Adipose tissue (tissue), 3 donors: ENCODE data around the gene SPRN. TPM values are rescaled to one million over a fixed set of nuclear protein-coding genes. Genes with fewer than 3 reads are reported as not detected.
"Not testable (repeated sequence)": the region's sequence is repeated elsewhere in the genome, so short reads cannot be mapped to it uniquely, and the experiment has no call there.

Experiments
- H3K27ac ChIP-seq: one replicate; pipeline ENCODE4 v1.5.1; 2013; ENCODE audit warnings: low read depth, low read length
- WGBS, 3 donors: extraction: QIAGEN DNeasy Blood & Tissue Kit; methylation state at CpG; one replicate each; pipeline ENCODE4 v1.1.7; 2013; 5-methylcytosine and 5-hydroxymethylcytosine counted together
- polyA plus RNA-seq, 3 donors: library from polyadenylated mRNA; stranded (reverse); fragments of 200-250 nt; gene quantifications; one replicate each; pipeline ENCODE4 v1.2.3, GENCODE V29; 2013
- donor health status: healthy with polysubstance abuse.
- donor health status: Bipolar disorder and iron deficiency.
- donor health status: healthy.

SPRN gene
- polyA plus RNA-seq, 3 donors: 0.11 to 0.18 (median 0.16) TPM

DNA sequence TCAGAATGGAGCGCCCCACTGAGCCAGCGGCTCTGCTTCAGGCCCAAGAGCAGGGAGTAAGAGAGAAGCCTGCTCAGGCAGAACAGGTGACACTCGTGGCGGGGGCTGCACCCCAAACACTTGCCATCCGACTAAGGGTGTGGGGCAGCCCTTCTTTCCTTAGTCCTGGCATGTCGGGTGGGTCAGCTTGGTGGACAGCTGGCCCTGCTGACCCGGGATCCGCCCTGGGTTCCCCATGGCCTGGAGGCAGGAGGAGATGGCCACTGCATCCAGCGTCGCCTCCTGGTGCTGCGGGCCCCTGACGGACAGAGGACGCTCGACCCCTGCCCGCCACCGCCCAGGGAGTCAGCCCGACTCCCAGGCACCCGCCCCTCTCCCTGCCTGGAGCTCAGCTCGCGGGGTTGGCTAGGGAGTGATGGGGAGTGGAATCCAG lies 46.6 kb downstream of the SPRN start:
- H3K27ac ChIP-seq: no peak overlapping the region
- 29 to 30% (median 29%) methylated on average over 20 of the region's 20 CpGs for WGBS, 3 donors

GRCh38 chr10:133377025-133377817 lies 47.2 kb downstream of the SPRN start:
- 89 to 93% (median 93%) methylated on average over 30 of the region's 30 CpGs for WGBS, 3 donors
- no peak overlapping the region for H3K27ac ChIP-seq

DNA sequence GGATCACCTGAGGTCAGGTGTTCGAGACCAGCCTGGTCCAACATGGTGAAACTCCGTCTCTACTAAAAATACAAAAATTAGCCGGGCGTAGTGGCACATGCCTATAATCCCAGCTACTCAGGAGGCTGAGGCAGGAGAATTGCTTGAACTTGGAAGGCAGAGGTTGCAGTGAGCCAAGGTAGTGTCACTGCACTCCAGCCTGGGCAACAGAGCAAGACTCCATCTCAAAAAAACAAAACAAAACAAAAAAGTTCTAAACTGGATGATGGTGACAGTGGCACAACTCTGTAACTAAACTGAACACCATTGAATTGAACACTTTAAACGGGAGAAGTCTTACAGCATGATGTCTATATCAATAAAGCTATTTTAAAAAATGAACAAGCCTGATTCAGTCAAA lies 48.2 kb downstream of the SPRN start:
- not testable (repeated sequence) for H3K27ac ChIP-seq
- WGBS, 3 donors: 94% methylated on average over 5 of the region's 5 CpGs

DNA sequence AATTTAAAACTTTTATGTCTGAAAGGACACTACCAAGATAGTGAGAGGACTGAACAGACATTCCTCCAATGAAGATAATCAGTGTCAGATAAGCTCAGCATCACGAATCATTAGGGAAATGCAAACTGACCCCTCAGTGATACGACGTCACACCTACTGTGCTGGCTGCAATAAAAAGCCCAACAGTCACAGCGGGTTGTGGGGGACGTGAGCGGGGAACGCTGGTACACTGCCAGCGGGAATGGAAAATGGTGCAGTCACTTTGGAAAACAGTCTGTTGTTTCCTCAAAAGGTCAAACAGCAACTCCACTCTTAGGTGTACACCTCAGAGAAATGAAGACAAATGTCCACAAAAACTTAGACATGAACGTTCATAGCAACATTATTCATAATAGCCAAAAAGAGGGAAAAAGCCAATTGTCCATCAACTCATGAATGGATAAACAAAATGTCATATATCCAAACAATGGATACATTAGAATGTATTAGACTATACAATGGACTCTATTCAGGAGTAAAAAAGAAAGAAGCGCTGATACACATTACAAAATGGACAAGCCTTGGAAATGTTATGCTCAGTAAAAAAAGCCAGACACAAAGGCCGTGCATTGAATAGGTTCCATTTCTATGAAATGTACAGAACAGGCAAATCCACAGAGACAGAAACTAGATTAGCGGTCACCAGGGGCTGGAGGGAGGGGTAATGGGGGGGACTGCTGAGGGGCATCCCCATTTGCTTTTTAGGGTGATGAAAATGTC lies 48.9 kb downstream of the SPRN start:
- no peak overlapping the region for H3K27ac ChIP-seq
- 75 to 87% (median 84%) methylated on average over 12 of the region's 12 CpGs for WGBS, 3 donors

GRCh38 chr10:133373174-133374090 lies 51.0 kb downstream of the SPRN start, which contains the start of gene ECHS1:
Gene ECHS1, minus strand, starts transcription at chr10:133373354. Its CDS starts 21 bp downstream, at chr10:133373333.
- H3K27ac ChIP-seq: no peak within 1 kb of the TSS
- 1% methylated on average over 46 to 89 of the region's 89 CpGs for WGBS, 3 donors

GRCh38 chr10:133372507-133372906 lies 51.9 kb downstream of the SPRN start:
- WGBS, 3 donors: 18 to 51% (median 42%) methylated on average over 18 to 20 of the region's 20 CpGs

More at GRCh38 chr10:133372507-133372906, 51.9 kb downstream of the SPRN start:
- no peak overlapping the region for H3K27ac ChIP-seq

Other genes starting within 250 kb of the SPRN start
- gene UTF1, start 194.4 kb downstream of the SPRN start, polyA plus RNA-seq: not detected
- under 1 TPM; 0.28 to 0.80 (median 0.56) TPM for gene VENTX, start 186.8 kb downstream of the SPRN start, polyA plus RNA-seq
- 10 to 100 TPM in 1 of 3 donors, 1 to 10 TPM in 2; 2.3 to 14.1 (median 3.8) TPM for gene ADAM8, start 147.8 kb downstream of the SPRN start, polyA plus RNA-seq
- gene TUBGCP2, start 115.8 kb downstream of the SPRN start, polyA plus RNA-seq: 10 to 100 TPM; 21.0 to 35.0 (median 26.8) TPM
- 10 to 100 TPM; 19.8 to 43.9 (median 29.7) TPM for gene ZNF511, start 115.7 kb downstream of the SPRN start, polyA plus RNA-seq
- gene CALY, start 87.7 kb downstream of the SPRN start, polyA plus RNA-seq: under 1 TPM in 1 of 3 donors, not detected in 2; 0.95 TPM
- gene PRAP1, start 77.3 kb downstream of the SPRN start, polyA plus RNA-seq: under 1 TPM in 2 of 3 donors, not detected in 1; 0.09 to 0.16 TPM
- 10 to 100 TPM; 22.1 to 45.1 (median 23.3) TPM for gene FUOM, start 66.6 kb downstream of the SPRN start, polyA plus RNA-seq
- 100 to 1,000 TPM in 2 of 3 donors, 10 to 100 TPM in 1; 82.3 to 405 (median 199) TPM for gene ECHS1, start 51.3 kb downstream of the SPRN start, polyA plus RNA-seq
- gene PAOX, start 45.4 kb downstream of the SPRN start, polyA plus RNA-seq: 1 to 10 TPM; 4.5 to 5.7 (median 5.4) TPM
- gene MTG1, start 30.5 kb downstream of the SPRN start, polyA plus RNA-seq: 10 to 100 TPM; 33.9 to 40.2 (median 35.9) TPM
- gene SCART1, start 29.3 kb upstream of the SPRN start, polyA plus RNA-seq: 1 to 10 TPM in 1 of 3 donors, under 1 TPM in 2; 0.91 to 1.3 (median 0.93) TPM
- 1 to 10 TPM; 1.3 to 3.1 (median 2.1) TPM for gene CYP2E1, start 102.7 kb upstream of the SPRN start, polyA plus RNA-seq
- gene SYCE1, start 141.0 kb upstream of the SPRN start, polyA plus RNA-seq: 1 to 10 TPM; 1.4 to 5.4 (median 2.2) TPM
- gene FRG2B, start 202.2 kb upstream of the SPRN start, polyA plus RNA-seq: not detected